Posterior cingulate gyrus (tissue), 11 donors: ENCODE results near the gene CRYBA4.

Source experiments
- DNase-seq, 10 donors: peaks; one replicate each; pipeline versions ENCODE4 v3.0.0 to v3.0.0-alpha.2; 2020 to 2021; ENCODE audit warnings: mixed read lengths in 3 of 10
- intact Hi-C: fragments of 100-400 bp; cut with DNase I; formaldehyde crosslinking; loops from one replicate; pipeline ENCODE4 v1.15.1; 2023

Gene CRYBA4

DNA sequence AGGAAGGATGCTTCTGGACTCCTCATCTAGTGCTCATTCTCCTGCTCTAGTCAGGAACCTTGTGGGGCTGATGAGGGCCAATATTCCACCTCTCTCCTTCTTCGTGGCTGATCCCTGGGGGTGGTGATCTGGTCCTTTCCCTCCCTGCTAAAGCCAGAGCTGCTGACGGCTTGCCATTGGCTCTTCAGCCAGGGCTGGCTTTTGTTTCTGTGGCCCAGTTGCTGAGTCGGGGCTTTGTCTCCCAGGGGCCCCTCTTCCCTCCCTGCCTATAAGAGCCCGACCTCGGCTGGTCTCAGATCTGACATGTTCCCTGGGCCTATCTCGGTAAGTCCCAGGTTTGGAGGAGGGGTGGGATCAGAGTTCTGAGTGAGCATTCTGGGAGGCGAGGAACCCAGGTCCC, at the start of gene CRYBA4:
TSS of gene CRYBA4 (plus strand) at position 301 of the 400 bp plus-strand sequence. CDS start 634 bp downstream, outside the sequence.
- DNase-seq: no peak
- intact Hi-C loops: no loop called here

DNA sequence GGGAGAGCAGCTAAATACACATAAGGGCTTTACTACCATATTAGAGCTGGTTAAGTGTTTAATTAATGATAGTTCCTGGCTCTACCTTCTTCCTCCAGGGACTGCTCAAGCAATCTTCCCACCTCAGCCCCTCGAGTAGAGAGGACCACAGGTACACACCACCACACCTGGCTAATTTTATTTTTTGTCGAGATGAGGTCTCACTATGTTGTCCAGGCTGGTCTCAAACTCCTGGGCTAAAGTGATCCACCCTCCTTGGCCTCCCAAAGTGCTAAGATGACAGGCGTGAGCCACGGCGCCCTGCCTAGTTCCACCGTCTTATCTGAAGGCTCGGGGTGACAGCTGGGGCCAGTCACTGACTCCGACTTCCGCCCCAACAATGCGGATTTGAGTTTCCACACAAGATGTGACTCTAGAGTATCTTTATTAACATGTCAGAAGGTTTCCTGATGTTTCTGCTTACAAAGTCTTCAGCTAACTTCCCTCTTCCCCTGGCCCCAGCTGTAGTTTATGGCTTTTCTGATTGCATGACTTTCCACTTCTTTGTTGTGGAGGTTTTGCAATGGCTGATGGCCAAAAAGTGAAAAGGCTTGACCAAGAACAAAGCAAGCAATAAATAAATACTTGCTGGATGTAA, 48.6 kb upstream of the CRYBA4 start:
- DNase-seq: peak in 2 of 10 donors; percentile 31 to 56
- intact Hi-C loops: no loop called here

DNA sequence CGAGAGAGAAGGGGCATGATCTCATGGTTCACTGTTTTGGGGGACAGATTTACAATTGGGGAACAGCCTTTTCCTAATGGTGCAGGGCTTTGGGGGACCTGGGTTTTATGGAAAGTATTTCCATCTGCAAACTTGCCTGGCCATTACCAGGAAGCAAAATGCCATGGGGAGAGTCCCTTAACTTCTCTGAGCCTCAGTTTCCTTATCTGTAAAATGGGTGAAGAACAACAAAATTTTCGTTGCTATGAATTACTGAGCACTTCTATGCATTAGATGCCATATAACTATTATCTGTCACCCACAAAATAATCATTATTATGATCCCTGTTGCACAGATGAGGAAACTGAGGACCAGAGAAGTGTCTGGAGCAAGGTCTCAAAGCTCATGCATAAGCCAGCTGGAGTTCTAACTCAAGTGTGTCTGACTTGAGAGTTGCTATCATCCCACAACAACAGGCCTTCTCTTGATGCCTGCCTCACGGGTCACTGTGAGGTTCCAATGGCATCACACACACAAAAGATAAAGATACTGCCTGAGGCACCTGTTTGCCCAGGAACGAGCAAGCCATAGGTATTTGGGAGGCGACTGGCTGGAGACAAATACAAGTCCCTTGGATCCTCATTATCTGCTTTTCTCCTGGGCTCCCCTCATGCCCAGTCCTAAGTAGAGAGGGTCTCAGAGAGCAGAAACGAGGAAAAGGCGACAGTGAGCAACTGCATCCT, 47.6 kb upstream of the CRYBA4 start:
- intact Hi-C loops: no loop called here
- peak in 1 of 10 donors; percentile 2 for DNase-seq

DNA sequence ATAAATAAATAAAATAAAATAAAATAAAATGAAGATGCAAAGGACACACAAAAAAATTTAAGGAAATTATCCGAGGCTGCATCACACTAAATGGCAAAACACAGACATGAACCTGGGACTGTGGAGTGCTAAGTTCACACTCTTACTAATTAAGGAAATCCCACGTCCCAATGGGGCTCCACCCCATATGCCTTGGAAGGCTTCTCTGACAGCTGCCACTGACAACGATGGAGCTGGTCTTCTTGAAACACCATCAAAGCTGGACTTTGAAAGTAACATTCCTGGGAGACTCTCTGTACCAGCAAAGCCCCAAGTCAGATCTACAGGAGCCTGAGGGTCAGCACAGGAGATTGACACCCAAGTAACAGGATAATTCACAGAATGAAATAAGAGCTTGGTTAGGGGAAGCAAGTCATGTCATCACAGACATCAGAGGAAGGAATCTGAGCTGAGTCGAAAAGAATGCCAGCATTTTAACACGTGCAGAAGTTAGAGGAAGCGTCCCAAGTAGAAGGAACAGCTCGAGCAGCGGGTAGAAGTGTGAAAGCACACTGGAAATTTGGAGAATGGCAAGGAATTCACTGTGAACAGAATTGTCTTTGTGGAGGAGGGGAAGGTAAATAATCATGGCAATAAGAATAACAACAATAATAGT, 45.6 kb upstream of the CRYBA4 start:
- peak in 1 of 10 donors; percentile 8 for DNase-seq
- intact Hi-C loops: no loop called here

DNA sequence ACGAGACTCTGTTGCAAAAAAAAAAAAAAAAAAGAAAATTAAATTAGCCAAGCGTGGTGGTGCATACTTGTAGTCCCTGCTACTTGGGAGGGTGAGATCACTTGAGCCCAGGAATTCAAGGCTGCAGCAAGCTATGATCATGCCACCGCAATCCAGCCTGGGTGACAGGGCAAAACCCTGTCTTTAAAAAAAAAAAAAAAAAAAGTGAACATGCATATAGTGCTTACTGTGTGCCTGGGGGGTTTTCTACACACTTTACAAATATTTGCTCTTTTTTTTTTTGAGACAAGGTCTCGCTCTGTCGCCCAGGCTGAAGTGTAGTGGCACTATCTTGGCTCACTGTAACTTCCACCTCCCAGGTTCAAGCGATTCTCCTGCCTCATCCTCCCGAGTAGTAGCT, 44.7 kb upstream of the CRYBA4 start:
- intact Hi-C loops: no loop called here
- DNase-seq: peak in 2 of 10 donors; percentile 6 to 12

DNA sequence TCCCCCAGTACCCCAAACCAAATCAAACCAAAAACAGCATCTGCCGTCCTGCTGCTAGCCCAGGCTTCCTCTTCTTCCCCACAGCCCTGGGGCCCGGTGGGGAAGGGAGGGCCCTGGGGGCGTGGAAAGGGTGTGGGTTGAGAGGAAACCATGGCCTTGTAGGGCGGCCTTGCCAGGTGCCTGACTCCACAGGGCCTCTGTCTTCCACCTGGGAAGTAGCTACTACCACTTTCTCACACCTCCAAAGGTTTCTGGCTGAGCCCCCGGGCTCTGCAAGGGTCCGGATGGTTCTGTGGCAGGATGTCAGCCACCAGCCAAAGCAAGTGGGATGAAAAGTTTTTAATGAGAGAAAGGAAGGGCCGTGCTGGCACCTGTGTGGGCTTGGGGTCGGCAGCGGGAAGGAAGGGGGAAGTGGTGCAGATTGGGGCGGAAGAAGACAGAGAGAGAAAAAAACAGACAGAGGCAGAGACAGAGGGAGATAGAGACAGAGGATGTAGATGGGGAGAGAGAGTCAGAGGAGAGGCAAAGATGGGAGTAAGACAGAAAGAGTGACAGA, 42.4 kb upstream of the CRYBA4 start:
- intact Hi-C loops: no loop called here
- peak in 2 of 10 donors; percentile 41 to 50 for DNase-seq

DNA sequence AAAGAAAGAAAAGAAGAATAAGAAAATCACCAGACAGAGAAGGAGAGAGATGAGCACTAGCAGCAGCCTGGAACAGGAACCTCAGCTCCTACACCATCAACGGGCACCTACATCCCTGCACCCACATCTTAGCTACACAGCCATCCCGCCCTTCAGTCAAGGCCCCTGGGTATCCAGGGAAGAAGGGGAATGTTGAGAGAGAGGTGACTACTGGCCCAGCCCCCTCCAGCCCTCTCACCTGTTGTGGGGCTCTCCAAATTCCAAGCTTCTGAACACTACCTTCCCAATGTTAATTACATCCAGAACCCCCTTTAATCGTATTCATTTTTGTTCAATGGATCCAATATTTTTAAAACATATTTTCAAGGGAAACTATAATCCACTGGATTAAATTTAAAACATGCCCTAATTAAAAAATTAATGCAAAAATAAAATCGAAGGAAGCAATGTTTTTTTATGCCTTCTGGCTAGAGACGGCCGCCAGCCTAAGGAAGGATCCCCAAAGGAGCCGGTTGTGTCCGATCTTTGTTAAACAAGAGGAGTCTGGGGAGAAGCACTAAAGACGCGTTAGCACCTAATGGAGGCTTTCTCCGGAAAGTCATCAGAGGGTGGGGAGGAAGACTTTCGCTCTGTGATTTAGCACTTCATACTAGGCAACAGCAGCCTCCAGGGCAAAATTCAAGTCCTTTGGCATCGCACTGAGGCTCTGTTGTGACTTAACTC, 41.4 kb upstream of the CRYBA4 start:
- DNase-seq: peak in 2 of 10 donors; percentile 12 to 55
- intact Hi-C loops: no loop called here

DNA sequence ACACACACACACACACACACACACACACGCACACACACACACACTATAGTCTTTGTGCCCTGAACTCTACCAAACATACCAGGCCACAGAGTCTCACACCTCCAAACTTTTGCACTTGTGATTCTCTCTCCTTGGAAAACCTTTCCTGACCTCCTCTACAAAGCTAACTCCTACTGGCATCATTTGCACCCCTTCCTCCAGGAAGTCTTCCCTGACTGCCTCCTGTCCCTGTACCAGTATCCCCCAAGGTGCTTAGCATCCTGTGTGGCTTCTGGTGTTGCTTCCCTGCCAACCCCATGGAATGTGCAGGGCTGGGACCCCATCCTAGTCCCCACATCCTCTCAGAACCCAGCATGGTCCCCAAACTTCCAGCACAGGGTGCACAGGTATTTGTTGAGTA, 40.7 kb upstream of the CRYBA4 start:
- intact Hi-C loops: no loop called here
- DNase-seq: peak in 3 of 10 donors; percentile 1 to 26 (median 14)

DNA sequence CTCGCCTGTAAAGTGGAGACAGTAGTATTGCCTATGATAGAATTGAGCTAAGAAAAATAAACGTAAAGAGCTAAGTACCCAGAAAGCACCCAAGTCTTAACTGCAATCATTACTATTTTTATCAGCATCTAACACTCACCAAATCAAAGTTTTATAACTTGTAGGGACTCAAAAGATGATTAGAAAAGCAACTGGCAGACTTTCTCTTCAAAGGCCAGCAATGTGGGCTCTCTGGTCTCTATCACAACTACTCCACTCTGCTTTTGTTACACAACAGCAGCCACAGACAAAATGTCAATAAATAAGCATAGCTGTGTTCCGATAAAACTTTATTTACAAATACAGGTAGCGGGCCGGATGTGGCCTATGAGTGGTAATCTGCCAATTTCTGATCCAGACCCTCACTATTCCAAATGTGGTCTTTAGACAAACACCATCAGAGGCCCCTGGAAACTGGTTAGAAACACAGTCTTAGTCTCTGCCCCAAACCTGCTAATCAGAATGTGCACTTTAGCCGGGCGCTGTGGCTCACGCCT, 40.1 kb upstream of the CRYBA4 start:
- DNase-seq: no peak
- intact Hi-C loops: no loop called here

DNA sequence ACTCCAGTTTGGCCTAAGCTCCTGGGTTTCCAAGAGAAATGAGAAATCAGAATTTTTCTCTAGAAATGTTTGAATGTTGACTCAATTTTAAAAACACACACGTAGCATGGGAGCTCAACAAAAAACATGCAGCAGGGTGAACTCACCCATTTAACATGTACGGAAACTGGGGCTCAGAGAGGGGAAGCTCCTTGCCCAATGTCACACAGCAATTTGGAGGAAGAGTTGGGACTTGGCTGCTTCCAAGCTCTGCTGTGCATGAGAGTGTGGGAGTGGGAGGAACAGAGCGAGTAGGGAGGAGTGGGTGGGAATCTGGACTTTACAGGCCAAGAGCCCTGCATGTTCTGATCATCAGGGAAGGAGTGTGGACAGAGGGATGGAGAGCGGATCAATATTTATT, 37.8 kb upstream of the CRYBA4 start:
- DNase-seq: peak in 3 of 10 donors; percentile 19 to 24 (median 23)
- intact Hi-C loops: no loop called here

DNA sequence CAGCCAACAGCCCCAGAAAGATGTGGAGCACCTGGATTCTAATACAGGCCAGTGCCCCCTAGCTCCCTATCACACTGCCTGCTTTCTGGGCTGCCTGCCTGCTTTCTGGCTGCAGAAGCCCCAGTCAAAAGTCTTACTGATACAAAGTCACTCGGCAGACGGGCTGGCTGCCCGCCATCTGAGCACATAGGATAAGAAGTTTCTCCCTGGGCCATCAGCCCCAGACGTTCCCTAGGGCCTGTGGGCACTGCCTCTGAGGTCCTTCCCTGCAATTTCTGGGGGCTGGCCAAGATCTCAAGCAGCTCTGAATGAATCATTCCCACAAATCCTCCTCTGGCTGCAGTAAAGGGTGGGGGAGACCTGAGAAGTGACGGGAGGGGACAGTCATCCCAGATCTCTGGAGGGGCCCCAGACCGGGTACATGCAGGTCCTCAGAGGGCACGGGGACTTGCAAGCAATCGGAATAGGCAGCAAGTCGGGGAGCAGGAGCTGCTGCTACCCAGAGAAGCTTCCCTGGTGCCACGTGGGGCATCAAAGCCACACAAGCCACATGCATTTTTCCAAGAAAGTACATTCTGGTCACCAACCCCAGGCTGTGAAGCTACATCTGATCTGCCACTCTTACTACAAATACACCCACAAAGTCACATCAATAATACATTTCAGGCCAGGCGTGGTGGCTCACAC, 36.5 kb upstream of the CRYBA4 start:
- intact Hi-C loops: no loop called here
- peak in 5 of 10 donors; percentile 13 to 85 (median 43) for DNase-seq

DNA sequence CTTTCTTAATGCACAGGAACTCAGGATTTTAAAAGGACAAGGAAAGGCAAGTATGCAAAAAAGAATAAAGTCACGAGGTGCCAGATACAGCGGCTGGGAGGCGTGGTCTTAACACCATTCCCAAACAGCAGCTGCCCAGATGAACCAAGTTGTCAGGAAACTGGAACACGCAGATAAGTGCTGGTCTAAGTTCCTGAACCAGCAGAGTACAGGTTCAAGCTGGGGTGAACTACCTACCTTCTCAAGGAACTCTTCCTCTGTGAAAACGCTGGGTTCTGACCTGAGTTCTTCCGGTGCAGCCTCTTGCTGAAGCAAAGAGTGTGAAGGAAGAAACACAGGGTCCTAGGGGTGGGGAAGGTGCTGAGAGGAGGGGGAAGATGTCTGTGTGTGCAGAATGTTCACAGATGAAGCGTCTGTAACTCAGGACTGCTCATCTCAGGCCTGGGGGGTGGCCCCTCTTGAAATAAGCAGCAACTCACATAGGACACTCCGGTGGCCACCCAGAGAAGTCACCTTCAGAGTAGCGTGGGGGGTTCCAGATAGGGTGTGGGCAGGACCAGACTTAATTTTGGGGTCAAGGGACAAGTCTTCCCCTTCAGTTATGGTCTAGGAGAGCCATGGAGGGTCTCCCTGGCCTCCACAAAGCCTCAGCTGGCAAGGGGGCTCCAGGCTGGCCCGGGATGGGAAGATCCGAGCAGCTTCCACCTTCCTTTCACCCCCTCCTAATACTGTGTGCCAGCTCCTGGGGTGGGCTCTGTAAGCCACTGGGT, 35.0 kb upstream of the CRYBA4 start:
- peak in 3 of 10 donors; percentile 10 to 41 (median 39) for DNase-seq
- intact Hi-C loops: no loop called here

DNA sequence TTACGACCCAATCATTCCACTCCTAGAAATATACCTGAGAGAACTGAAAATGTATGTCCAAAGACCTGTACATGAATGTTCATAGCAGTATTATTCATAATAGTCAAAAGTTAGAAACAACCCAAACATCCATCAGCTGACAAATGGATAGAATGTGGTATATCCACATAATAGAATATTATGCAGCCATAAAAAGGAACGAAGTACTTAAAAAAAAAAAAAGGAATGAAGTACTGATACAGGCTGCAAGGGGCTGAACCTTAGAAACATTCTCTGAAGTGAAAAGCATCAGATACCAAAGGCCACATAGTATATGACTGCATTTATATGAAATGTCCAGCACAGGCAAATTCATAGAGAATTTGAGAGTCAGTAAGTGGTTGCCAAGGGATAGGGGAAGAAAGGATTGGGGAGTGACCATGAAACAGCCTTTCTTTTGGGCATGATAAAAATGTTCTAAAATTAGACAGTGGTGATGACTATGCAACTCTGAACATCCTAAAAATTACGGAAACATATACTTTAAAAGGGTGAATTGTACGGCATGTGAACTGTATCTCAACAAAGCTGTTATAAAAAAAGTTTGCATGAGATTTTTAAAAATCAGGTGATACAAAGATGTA, 33.7 kb upstream of the CRYBA4 start:
- no peak for DNase-seq
- intact Hi-C loops: no loop called here

DNA sequence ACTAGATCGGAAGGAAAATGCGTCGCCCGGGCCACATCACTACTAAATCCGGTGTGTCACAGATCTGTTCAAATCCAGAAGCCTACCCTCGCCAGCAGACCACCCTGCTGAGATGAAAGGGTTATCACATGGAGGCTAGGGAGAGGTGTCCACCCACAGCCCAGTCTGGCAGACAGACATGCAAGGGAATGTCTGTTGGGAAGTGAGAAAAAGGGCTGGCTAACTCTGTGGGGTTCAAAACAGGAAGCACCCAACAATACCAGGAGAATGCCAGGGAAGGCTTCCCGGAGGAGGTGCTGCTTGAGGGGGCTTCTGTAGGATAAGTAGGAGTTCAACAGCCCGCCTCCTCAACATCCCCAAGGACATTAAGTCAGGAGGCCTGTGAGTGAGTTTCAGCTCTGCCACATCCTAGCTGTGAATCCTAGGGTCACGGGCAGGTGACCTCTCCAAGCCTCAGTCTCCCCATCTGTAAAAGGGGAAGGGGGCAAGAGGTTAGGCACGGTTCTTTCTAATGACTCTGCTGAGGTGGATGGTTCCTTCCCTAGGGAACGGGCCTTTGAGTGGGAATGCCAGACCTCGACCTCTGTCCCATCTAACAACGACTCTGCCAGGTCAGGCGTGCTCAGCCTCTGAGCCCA, 32.9 kb upstream of the CRYBA4 start:
- intact Hi-C loops: no loop called here
- peak in 3 of 10 donors; percentile 8 to 60 (median 17) for DNase-seq

DNA sequence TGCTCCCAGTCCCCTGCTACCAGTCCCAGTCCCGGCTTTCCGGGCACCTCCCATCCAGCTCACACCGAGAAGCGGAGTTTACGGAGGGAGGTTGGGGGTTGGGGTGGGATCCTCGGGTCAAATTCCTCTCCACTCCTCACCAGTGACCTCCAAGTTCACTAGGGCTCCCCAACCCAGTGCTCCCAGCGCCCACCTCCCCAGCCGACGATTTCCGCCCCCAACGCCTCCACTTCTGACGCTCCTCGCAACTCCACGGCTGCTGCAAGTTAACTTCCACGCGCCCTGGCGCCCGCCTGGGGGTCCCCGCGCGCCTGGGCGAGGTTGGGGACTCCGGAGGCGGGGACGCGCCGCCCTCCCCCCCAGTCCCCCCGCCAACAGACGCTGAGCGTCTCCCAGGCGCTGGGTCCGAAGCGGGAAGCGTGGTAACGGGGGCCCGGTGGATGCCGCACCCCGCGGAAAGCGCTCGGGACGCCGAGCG, 32.4 kb upstream of the CRYBA4 start:
- DNase-seq: peak in 3 of 10 donors; percentile 67 to 76 (median 75)
- intact Hi-C loops: no loop called here

DNA sequence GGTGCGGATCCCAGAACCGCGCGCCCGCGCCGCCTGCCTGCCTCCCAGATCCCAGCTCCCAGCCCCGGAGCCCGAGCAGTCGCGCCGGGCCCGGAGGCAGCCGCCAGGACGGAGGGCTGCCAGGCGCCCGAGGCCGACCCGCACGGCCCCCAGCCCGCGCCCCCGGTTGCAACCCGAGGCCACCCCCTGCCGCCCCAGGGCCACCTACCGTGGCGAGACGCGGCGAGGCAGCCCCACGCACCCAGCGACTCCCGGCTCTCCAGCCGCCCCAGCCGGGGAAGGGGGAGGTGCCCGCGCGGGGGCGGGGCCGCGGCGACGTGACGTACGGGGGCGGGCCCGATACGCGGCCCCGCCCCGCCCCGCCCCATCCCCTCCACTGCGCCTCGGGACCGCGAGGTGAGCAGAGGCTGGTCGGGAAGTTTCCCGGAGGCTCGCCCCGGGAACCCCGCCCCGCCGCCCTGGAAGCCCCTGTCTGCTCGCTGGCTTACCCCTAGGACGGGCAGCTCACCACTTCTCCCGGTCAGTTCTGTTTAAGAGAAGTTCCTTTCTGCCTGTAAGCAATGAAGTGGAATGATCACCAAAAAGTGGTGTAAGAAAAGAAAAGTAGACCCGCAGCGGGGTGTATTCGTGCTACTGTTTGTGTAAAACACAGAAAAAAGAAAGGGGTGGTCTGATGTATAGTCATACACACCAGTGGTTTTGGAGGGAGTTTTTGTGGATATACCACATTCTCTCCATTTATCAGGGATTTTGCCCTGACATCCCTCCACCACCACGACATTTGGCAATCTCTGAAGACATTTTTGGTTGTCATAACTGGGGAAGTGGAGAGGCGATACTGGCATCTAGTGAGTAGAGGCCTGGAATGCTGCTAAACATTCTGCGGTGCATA, 31.7 kb upstream of the CRYBA4 start, which contains the start of gene TPST2:
TSS of gene TPST2 (minus strand) at position 288 of the 892 bp plus-strand sequence. CDS start 48,502 bp downstream, outside the sequence.
- intact Hi-C loops: no loop called here
- DNase-seq: peak; percentile 42 to 97 (median 74)
